HepG2 (cell line): ENCODE data around the gene SH3D19. TPM values are rescaled to one million over a fixed set of nuclear protein-coding genes. Genes with fewer than 3 reads are reported as not detected.

Source experiments
- GABPA ChIP-seq, 2 experiments: IDR thresholded peaks; 2 replicates each; pipeline ENCODE4 v1.6.1; 2011 to 2016; ENCODE audit warnings: low read depth in 2 of 2, low read length in 1 of 2, missing biosample characterization in 1 of 2, missing genetic modification characterization in 1 of 2
- HMG20A ChIP-seq: IDR thresholded peaks from 2 replicates; pipeline ENCODE4 v1.6.1; 2016; ENCODE audit warnings: borderline replicate concordance
- HNRNPUL1 ChIP-seq: fragments of 200-400 bp; formaldehyde crosslinking; IDR thresholded peaks from 2 replicates; pipeline ENCODE4 v1.6.1; 2017; ENCODE audit warnings: low read depth, mild to moderate bottlenecking, low read length, moderate library complexity
- KDM2A ChIP-seq: sonication (generic); formaldehyde crosslinking; IDR thresholded peaks from 2 replicates; pipeline ENCODE4 v1.4.0; 2020; ENCODE audit warnings: low read depth, missing genetic modification reagents, borderline replicate concordance
- MAFK ChIP-seq, 2 experiments: IDR thresholded peaks in 1 of 2; conservative IDR thresholded peaks in 1 of 2; 2 replicates each; pipeline ENCODE4 v1.6.1; 2011; ENCODE audit warnings: improper control_type of control experiment in 2 of 2, low read length in 2 of 2
- NCOA1 ChIP-seq: sonication (generic); formaldehyde crosslinking; IDR thresholded peaks from 2 replicates; pipeline ENCODE4 v1.9.0; 2021; ENCODE audit warnings: missing genetic modification reagents
- NR2F1 ChIP-seq, 2 experiments: fragments of 450-650 bp in 1 of 2; formaldehyde crosslinking in 1 of 2; IDR thresholded peaks; 2 replicates each; pipeline versions ENCODE4 v1.5.0 to v1.6.1; 2016 to 2020; ENCODE audit warnings: mild to moderate bottlenecking in 1 of 2, missing compliant biosample characterization in 1 of 2, missing genetic modification reagents in 1 of 2, moderate library complexity in 1 of 2
- PAXIP1 ChIP-seq: sonication (generic); formaldehyde crosslinking; conservative IDR thresholded peaks from 2 replicates; pipeline ENCODE4 v1.4.0; 2020; ENCODE audit warnings: mild to moderate bottlenecking, missing genetic modification reagents, moderate library complexity
- PITX1 ChIP-seq: sonication (generic); formaldehyde crosslinking; IDR thresholded peaks from 2 replicates; pipeline ENCODE4 v1.5.1; 2020; ENCODE audit warnings: mild to moderate bottlenecking, missing genetic modification reagents
- POGZ ChIP-seq: sonication (generic); formaldehyde crosslinking; IDR thresholded peaks from 2 replicates; pipeline ENCODE4 v1.4.0; 2020; ENCODE audit warnings: mild to moderate bottlenecking, missing genetic modification reagents
- PRDM10 ChIP-seq: sonication (generic); formaldehyde crosslinking; IDR thresholded peaks from 2 replicates; pipeline ENCODE4 v1.4.0; 2020; ENCODE audit warnings: low read depth, missing genetic modification reagents
- PRDM4 ChIP-seq: sonication (generic); formaldehyde crosslinking; IDR thresholded peaks from 2 replicates; pipeline ENCODE4 v1.9.0; 2021; ENCODE audit warnings: missing genetic modification reagents, borderline replicate concordance
- SAP130 ChIP-seq: IDR thresholded peaks from 2 replicates; pipeline ENCODE4 v1.6.1; 2016; ENCODE audit warnings: low read depth
- SNRNP70 ChIP-seq: fragments of 200-400 bp; formaldehyde crosslinking; IDR thresholded peaks from 2 replicates; pipeline ENCODE4 v1.6.1; 2017; ENCODE audit warnings: mild to moderate bottlenecking, low read depth, low read length, moderate library complexity
- SP140L ChIP-seq: sonication (generic); formaldehyde crosslinking; IDR thresholded peaks from 2 replicates; pipeline ENCODE4 v1.4.0; 2020; ENCODE audit warnings: missing genetic modification reagents, borderline replicate concordance
- ZNF121 ChIP-seq: sonication (generic); formaldehyde crosslinking; IDR thresholded peaks from 2 replicates; pipeline ENCODE4 v1.5.0; 2020; ENCODE audit warnings: mild to moderate bottlenecking, missing genetic modification reagents
- ZNF256 ChIP-seq: sonication (generic); formaldehyde crosslinking; conservative IDR thresholded peaks from 2 replicates; pipeline ENCODE4 v1.4.0; 2020; ENCODE audit warnings: missing genetic modification reagents
- ZNF432 ChIP-seq: sonication (generic); formaldehyde crosslinking; IDR thresholded peaks from 2 replicates; pipeline ENCODE4 v1.5.0; 2020; ENCODE audit warnings: missing genetic modification reagents, mild to moderate bottlenecking, borderline replicate concordance
- ZNF614 ChIP-seq: IDR thresholded peaks from 2 replicates; pipeline ENCODE4 v1.6.1; 2018; ENCODE audit warnings: missing biosample characterization, missing genetic modification reagents, inconsistent platforms, borderline replicate concordance
- ZSCAN20 ChIP-seq: sonication (generic); formaldehyde crosslinking; IDR thresholded peaks from 2 replicates; pipeline ENCODE4 v1.4.0; 2020; ENCODE audit warnings: missing genetic modification reagents, mild to moderate bottlenecking, borderline replicate concordance
- polyA plus RNA-seq, 8 experiments: library from polyadenylated mRNA; depleted of rRNA in 3 of 8; stranded (reverse) in 7 of 8; unstranded in 1 of 8; fragments of >200 nt; fragmentation: Illumina TruSeq in 4 of 8; extraction: Trizol in 4 of 8; gene quantifications; 2 replicates each; pipeline versions ENCODE4 v1.2.1 to v1.2.3, GENCODE V29; 2011 to 2016; ENCODE audit warnings: low read depth in 4 of 8, missing spikeins in 1 of 8, mixed read lengths in 1 of 8; ENCODE audit not compliant: insufficient read depth in 1 of 8
- total RNA-seq, 5 experiments: library from RNA; depleted of rRNA; stranded (reverse); fragments of >200 nt; fragmentation: Illumina TruSeq; extraction: Trizol; gene quantifications; 2 replicates each; pipeline ENCODE4 v1.2.3, GENCODE V29; 2016; ENCODE audit warnings: low read depth in 1 of 5

Gene SH3D19
- total and polyA plus RNA-seq, 2 of the 13 experiments (the other 11 are each of a cell fraction or from before 2014, with no cell fraction given) = 31.2 to 38.0 TPM

GRCh38 chr4:151094290-151094751 is 231.1 kb downstream of the SH3D19 start (continued):
- peak; percentile 66; the same call in 1 of the 2 replicates for TF ChIP-seq PRDM10 (CRISPR knock-in tag)
- no peak for TF ChIP-seq SNRNP70
- peak; percentile 76 for TF ChIP-seq SAP130 (CRISPR knock-in tag)
- 0 out of 2 replicates have a peak, but pooled peaks have one; percentile 56 for TF ChIP-seq PITX1 (CRISPR knock-in tag)
- peak in 1 of 2 experiments; percentile 65; a peak in 2 of 4 replicates for TF ChIP-seq NR2F1 (CRISPR knock-in tag; IDR thresholded peaks at IDR 0.05)
- no peak for TF ChIP-seq PRDM4 (CRISPR knock-in tag)
- TF ChIP-seq ZNF121 (CRISPR knock-in tag) = peak; percentile 73; the same call in 1 of the 2 replicates
- peak; percentile 89 for TF ChIP-seq PAXIP1
- TF ChIP-seq SP140L = no peak
- TF ChIP-seq POGZ = peak; percentile 99
- TF ChIP-seq HMG20A (CRISPR knock-in tag) = peak; percentile 67
- no peak for TF ChIP-seq NCOA1 (CRISPR knock-in tag)
- peak; percentile 13 to 14; a peak in 1 of 4 replicates for TF ChIP-seq MAFK (conservative IDR thresholded peaks at IDR 0.05 in 1 of 2, IDR thresholded peaks at IDR 0.05 in 1 of 2; ENCODE audit: low read length in 2 of 2)
- TF ChIP-seq ZNF432 = no peak
- no peak for TF ChIP-seq ZNF256 (CRISPR knock-in tag)
- TF ChIP-seq HNRNPUL1 = no peak
- TF ChIP-seq ZNF614 (CRISPR knock-in tag) = peak; percentile 85
- TF ChIP-seq GABPA (IDR thresholded peaks at IDR 0.05; ENCODE audit: low read depth, low read length) = no peak
- peak; percentile 40; the same call in 1 of the 2 replicates for TF ChIP-seq GABPA (CRISPR knock-in tag; IDR thresholded peaks at IDR 0.05; ENCODE audit: low read depth)
- 0 out of 2 replicates have a peak, but pooled peaks have one; percentile 44 for TF ChIP-seq KDM2A (CRISPR knock-in tag)
- TF ChIP-seq ZSCAN20 (CRISPR knock-in tag) = no peak
